ENCODE data around the gene C2orf68. TPM values are rescaled to one million over a fixed set of nuclear protein-coding genes. Genes with fewer than 3 reads are reported as not detected.

C2orf68 gene, protein sequence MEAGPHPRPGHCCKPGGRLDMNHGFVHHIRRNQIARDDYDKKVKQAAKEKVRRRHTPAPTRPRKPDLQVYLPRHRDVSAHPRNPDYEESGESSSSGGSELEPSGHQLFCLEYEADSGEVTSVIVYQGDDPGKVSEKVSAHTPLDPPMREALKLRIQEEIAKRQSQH
- 21.3 to 27.9 TPM (median 25.0 TPM) in 5 replicates for total RNA-seq (2022; extraction: Qiagen RNA extraction; ENCODE audit: low read depth)

DNA sequence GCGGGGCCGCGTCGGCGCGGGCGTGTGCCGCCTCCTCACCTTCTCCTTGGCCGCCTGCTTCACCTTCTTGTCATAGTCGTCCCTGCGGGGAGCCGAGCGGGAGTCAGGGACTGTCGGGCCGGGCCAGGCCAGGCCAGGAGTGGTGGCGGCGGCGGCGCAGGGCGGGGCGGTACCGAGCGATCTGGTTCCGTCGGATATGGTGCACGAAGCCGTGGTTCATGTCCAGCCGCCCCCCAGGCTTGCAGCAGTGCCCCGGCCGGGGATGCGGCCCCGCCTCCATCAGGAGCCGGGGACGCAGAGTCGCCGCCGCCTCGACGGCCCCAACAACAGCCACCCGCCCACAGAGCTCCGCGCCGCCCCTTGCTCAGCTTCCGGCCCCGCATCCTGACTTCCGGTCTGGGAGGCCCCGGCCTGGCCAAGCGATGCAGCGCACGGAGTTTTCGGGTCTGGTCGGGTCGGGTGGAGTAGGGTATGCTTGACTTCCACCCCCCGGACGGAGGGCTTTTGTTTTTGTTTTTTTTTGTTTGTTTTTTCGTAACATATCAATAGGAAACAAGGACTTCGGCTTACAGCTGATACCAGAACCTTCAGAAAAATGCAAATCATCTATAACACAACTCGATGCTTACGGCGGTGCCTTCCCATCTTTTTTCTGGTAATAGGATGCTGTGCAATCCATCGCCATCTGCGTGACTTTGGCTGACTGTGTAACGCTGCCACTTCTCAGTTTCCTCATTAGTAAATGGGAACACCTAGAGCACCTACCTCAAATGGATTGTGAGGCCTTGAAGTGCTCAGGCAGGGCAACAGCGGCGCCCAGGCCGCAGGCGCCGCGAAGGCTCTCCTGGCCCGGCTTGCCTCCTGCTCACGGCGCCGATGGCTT is at the start of gene C2orf68:
TSS of gene C2orf68 (minus strand) at position 362 of the 883 bp plus-strand sequence. CDS start at position 280, 82 bp downstream.

DNA sequence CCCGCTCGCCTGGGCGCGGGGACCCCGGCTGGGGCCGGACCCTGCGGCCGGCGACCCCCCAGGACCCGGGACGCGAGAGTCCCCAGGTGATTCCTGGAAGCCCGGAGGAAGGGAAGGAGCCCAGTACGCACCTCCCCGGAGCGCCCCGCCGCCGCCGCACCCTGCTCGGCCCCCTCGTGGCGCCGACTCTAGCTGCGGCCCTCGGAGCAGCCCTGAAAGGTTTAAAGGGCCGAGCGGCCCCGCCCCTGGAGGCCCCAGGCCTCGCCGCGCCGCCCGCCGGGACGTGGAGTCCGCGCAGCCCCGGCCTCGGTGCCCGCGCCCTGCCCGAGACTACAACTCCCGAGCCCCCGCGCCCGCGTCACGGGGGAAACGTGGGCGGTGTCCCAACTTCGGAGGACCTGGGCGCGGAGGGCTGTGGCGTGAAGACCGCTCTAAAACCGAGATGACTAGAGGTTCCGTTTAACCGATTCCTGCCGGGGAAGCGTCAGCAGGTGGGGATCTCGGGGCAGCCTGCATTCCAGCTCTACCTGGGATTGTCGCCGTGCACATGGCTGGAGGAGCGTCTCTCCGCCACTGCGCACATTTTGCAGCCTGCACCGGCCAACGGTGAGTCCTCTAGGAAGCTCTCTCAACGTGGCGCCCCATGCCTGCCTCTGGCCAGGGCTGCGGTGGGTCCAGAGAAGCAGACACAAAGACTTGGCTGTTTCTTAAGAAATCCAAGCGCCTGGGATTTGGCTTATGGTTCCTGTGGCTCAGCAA is 9.2 kb downstream of the C2orf68 start, which contains the start of gene TMEM150A:
TSS of gene TMEM150A (minus strand) at position 223 of the 759 bp plus-strand sequence. CDS start 750 bp downstream, outside the sequence.

DNA sequence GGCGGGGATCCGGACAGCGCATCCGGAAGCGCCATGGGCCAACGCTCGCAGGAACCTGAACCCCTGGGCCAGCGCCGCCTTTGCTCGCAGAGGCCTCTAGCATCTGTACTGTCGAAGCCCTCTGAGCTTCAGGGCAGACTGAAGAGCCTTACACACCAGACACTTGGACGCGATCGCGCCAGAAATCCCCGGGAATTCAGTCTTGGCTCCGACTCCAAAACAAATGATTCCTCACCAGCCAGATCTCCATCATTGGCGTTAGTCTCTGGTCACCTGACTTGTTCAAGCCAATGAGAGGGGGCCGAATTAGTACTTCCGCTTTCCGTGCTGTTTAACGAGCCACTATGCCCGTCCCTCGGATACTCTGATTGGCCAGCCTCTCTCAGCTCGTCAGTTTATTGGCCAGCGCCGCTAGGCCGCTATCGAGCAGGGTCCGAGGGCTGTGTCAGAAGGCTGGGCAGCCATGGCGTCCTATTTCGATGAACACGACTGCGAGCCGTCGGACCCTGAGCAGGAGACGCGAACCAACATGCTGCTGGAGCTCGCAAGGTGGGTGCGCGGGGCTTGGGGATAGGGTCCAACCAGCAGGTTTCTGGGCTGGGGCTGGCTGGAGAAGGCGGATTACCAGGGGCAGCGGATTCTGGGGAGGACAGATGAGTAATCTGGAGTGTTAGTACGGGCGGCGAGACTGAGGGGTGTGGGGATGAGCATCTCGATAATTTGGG is 16.4 kb downstream of the C2orf68 start, which contains the start of gene RNF181:
TSS of gene RNF181 (plus strand) at position 445 of the 725 bp plus-strand sequence. CDS start at position 464, 19 bp downstream.

DNA sequence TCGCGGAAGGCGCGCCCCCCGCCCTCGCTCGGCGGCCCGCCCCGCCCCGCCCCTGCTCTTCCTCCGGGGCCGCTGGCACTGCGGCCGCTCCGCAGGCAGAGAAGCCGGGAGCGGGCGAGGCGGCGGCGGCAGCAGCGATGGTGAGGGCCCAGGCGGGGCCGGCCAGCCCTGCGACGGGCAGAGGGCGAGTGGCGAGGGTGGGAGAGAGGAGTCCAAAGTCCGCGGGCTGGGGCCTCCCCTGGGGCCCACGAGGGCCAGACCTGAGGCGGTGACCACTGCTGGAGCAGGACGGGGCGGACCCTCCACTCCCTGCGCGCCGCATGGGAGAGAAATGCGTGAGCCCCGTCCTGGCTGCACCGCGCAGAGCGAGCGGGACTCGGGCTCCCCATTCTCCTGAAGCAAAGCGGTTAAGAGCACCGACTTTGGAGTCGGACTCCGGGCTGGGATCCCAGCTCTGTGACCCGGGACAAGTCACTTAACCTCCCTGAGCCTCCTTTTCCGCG is 27.5 kb downstream of the C2orf68 start, which contains the start of gene VAMP5:
TSS of gene VAMP5 (plus strand) at position 78 of the 503 bp plus-strand sequence. CDS start at position 138, 60 bp downstream.

DNA sequence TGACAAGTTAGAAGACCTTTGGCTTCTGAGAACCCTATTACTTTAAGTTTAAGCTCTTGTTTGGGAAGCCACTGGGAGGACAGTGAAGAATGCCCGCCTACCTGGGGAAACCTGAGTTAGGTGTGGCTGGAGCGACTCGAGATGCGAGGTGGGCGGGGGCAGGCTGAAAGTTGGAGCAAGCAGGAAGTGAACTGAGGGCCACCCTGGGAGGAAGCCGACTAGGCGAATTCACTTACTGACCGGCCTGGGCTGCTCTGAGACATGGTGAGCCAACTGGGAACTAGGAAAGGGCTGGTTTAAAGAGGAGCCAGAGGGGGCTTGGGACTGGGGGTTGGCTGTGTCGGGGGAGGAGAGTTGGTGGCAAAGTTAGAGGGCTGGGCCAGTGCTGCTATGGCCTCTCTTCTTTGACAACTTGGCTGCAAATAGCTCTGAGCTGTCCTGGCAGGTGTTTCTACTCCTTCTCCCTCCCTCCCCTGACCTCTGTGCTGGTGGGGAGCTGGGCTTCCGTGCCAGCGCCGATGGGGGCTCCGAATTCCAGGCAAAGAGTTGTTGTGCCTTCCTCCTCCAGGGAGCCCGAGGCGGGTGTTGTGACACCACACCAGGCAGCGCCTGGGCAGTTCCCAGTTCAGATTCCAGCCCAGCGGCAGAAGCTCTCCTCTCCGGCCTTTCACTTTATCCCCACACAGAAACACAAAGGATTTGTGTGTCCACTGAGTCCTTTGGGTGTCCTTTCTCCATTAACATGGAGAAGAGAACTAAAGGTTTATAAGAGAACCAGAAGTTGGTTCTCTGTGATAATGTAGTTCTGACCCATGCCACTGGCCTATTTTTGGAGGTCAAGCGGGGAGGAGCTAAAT is 34.3 kb downstream of the C2orf68 start, which contains the start of gene VAMP8:
TSS of gene VAMP8 (plus strand) at position 201 of the 857 bp plus-strand sequence. CDS start at position 262, 61 bp downstream.

DNA sequence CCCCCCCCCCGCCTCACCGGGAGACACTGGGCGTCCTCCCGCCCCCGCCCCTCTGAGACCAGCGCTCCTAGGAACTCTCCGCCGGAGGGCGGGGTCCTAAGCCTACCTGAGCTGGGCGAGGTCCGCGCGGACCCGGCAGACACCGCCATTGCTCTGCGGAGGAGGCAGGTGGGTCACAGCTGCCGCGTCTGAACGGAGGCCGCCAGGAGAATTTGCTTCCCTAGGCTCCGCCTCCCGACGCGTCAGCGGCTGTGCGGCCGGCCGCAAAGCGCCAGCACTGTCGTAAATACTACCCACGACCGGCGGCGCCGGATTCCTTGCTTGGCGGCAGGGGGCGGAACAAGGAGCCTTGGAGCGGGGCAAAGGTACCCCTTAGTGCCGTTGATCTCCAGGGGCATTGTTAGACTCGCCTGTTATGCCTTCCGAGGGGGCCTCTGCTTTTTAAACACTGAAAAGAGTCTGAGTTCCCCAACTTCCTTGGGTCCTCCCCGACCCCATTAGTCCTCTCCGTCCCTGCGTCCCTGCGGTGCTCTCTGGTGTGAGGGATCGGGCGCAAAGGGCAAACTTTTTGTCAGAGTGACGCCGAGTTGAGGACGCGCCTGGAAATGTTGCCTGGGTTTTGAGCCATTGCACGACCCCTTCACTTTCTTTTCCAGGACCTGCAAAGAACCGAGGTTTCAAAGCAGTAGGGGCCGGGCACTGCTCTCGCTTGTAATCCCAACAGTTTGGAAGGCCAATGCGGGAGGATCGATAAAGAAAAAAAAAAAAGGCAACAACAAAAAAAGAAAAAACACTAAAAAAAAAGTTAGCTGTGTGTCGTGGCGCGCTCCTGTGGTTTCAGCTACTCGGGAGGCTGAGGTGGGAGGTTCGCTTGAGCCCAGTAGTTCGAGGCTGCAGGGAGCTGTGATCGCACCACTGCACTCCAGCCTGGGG is 50.3 kb downstream of the C2orf68 start, which contains the start of gene GGCX:
TSS of gene GGCX (minus strand) at position 214 of the 933 bp plus-strand sequence. CDS start at position 149, 65 bp downstream.

Other genes with a start within 250 kb of the C2orf68 start
- 86.1 to 105 TPM (median 92.6 TPM) in 5 replicates for gene CAPG, start 201.7 kb downstream of the C2orf68 start, total RNA-seq (2022; extraction: Qiagen RNA extraction; ENCODE audit: low read depth)
- 0.43 to 1.0 TPM (median 0.78 TPM) in 5 replicates for gene SH2D6, start 193.4 kb downstream of the C2orf68 start, total RNA-seq (2022; extraction: Qiagen RNA extraction; ENCODE audit: low read depth)
- gene MAT2A, start 72.9 kb downstream of the C2orf68 start, total RNA-seq (2022; extraction: Qiagen RNA extraction; ENCODE audit: low read depth), result 428 to 492 TPM (median 474 TPM) in 5 replicates
- 41.6 to 46.9 TPM (median 43.3 TPM) in 5 replicates for gene GGCX, start 50.6 kb downstream of the C2orf68 start, total RNA-seq (2022; extraction: Qiagen RNA extraction; ENCODE audit: low read depth)
- 13.5 to 22.3 TPM (median 18.2 TPM) in 5 replicates for gene VAMP8, start 34.5 kb downstream of the C2orf68 start, total RNA-seq (2022; extraction: Qiagen RNA extraction; ENCODE audit: low read depth)
- 0.11 TPM in 1 of 5 replicates, not detected in the others for gene VAMP5, start 27.6 kb downstream of the C2orf68 start, total RNA-seq (2022; extraction: Qiagen RNA extraction; ENCODE audit: low read depth)
- gene RNF181, start 16.3 kb downstream of the C2orf68 start, total RNA-seq (2022; extraction: Qiagen RNA extraction; ENCODE audit: low read depth), result 179 to 200 TPM (median 183 TPM) in 5 replicates
- 10.2 to 15.1 TPM (median 11.9 TPM) in 5 replicates for gene TMEM150A, start 9.4 kb downstream of the C2orf68 start, total RNA-seq (2022; extraction: Qiagen RNA extraction; ENCODE audit: low read depth)
- gene USP39, start 4.1 kb upstream of the C2orf68 start, total RNA-seq (2022; extraction: Qiagen RNA extraction; ENCODE audit: low read depth), result 69.7 to 77.5 TPM (median 72.0 TPM) in 5 replicates
- gene SFTPB, start 56.1 kb upstream of the C2orf68 start, total RNA-seq (2022; extraction: Qiagen RNA extraction; ENCODE audit: low read depth), result 0.09 to 0.29 TPM (median 0.20 TPM) in 4 of 5 replicates, not detected in the other
- gene GNLY, start 82.3 kb upstream of the C2orf68 start, total RNA-seq (2022; extraction: Qiagen RNA extraction; ENCODE audit: low read depth), result 0.17 to 0.49 TPM in 2 of 5 replicates, not detected in the others
- gene ATOH8, start 141.9 kb upstream of the C2orf68 start, total RNA-seq (2022; extraction: Qiagen RNA extraction; ENCODE audit: low read depth), result 4.2 to 6.6 TPM (median 4.5 TPM) in 5 replicates